Measurements from ENCODE around the gene STARD7.

GRCh38 chr2:96238266-96238665 lies 29.6 kb upstream of the STARD7 start:
- TF ChIP-seq CTCF (conservative IDR thresholded peaks at IDR 0.05) (no peak), ZFX (IDR thresholded peaks at IDR 0.05) (no peak)

Data from C4-2B (cell line).